NCI-H524 treated with DMSO at 0.1 percent for 48 hours (cell line): Measurements from ENCODE around the gene RAP1GAP.

Experiments
- DNase-seq: peaks from one replicate; lab custom pipeline; 2025; lab: John Stamatoyannopoulos, UW

The RAP1GAP gene

GRCh38 chr1:21610027-21610426, 59.1 kb downstream of the RAP1GAP start:
- DNase-seq, result no peak

DNA sequence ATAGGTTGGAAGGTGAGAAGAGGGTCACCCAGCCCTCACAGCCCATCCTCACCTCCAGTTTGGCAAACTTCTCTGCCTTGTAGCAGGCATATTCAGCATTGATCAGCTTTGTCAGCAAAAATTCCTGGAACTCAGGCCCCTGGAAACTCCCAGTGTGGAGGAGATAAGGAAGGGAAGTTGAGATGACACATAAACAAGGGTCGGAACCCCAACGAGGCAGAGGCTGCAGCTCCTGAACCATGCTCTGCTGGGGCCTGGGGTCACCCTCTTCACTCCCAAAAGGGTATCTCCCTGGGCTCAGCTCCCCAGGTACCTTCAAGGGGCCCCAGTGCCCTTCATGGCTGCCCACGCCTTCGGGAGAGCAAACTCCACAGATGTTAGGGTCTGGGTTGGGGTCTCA, 60.4 kb downstream of the RAP1GAP start:
- DNase-seq, result no peak

- DNase-seq, result no peak
Observed at GRCh38 chr1:21607549-21608529, 61.3 kb downstream of the RAP1GAP start.

DNA sequence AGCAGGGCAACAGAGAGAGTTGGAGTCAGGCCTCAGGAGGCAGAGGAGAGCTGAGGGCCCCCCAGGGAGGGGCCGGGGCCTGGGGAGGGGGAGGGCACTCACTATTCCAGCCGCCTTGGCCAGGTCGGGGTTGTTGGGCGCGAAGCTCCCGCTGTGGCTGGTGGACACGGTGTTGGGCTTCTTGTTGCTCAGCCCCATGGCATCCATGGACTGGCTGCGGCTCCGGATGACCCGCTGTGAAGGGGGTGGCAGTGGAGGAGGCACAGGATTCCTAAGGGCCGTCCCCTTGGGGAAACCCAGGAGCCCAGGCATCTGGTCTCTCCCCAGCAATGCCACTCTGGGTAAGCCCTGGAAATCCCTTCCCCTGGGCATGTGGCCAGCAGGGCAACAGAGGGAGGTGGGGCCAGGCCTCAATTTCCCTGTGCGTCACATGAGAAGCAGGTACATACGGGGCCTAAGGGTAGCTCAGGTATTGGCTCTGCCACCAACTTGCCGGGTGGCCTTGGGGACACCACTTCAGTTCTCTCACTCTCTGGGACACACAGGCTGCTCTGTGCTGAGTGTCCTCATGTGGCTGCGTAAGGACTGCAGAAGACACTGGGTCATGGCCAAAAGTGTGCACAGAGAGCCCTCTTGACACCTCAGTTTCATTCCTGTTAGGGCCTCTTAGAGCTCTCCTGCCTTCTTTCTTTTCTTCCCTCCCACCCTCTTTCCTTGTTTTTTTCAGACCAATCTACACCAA, 63.0 kb downstream of the RAP1GAP start:
- DNase-seq, result no peak

- DNase-seq, result no peak
Observed at GRCh38 chr1:21605012-21605715, 64.0 kb downstream of the RAP1GAP start.

DNA sequence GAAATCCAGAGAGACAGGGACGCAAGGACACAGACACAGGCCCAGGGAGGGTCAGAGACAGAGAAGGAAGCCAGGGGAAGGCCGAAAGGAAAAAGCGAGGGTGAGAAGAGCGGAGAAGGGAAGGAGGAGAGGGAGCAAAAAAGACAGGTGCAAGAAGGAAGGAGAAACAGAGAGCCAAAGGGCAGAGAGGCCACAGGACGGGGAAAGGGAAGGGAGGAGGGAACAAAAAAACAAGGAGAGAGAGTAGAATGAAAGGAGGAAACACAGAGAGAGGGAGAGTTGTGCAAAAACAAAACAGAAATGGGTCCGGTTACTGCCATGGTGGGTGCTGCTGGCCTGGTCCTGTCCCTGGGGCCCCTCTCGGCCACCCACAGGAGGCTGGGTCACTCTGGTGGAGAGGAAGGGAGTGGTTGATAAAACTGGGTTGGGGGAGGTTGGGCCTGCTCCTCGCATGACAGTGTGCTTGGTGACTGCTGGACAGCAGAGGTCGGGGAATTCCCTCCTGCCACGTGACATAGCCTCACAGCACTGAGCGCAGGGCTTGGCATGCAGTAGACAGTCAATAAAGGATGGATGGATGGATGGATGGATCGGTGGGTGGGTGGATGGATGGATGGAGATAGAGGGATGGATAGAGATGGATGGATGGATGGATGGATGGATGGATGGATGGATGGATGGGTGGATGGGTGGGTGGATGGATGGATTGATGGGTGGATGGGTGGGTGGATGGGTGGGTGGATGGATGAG, 64.8 kb downstream of the RAP1GAP start:
- no peak for DNase-seq

- no peak for DNase-seq
Observed at GRCh38 chr1:21603177-21604138, 65.7 kb downstream of the RAP1GAP start.

DNA sequence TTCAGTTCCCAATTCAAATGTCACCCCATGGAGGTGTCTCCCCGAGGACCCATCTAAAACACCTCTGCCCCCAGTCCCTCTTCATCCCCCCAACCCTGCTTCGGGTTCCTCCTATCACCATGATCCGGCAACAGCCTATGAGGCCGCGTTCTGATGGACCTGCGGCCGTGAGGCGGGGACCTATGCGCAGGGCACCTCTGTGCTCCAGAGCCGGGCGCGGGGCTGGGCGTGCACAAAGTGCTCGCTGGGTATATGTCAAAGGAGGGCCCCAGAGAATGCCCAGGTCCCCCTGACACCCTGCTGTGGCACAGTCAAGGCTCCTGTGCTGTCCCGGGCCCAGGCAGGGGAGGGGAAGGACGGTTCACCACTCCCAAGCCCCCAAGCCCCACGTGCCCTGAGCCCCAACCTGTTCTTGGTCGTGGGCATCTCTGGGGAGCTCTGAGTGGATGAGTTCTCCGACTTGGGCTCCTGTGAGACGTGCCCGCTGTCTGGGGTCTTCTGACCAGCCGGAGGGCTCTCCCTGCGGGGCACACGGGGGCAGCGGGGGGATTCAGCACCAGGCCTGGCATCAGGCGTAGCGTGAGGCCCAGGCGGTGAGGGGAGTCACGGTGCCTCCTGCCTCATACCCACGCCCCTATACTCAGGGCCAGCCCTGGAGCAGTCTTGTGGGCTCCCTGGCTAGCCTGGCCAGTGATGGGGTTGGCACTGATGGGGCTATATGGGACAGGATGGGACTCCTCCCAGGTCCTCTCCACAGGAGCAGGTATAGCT, 67.7 kb downstream of the RAP1GAP start:
- DNase-seq, result no peak

GRCh38 chr1:21599402-21599801, 69.8 kb downstream of the RAP1GAP start:
- no peak for DNase-seq

DNA sequence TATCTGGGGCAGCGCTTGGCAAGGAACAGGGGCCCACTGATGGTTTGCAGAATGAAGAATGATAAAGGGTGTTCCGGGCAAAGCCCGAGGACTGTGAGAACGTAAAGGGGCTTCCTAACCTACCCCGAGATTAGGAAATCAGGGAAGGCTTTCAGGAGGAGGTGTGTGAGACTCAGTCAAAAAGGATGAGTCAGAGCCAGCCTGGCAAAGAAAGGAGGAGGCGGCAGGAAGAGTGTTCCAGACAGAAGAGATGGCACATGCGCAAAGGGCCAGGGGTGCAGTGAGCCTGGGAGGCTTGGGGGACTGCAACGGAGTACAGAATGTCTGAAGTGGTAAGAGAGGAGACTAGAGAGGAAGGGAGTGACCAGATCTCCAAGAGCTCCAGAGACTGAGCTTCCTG, 70.3 kb downstream of the RAP1GAP start:
- DNase-seq, result no peak

GRCh38 chr1:21598417-21598816, 70.7 kb downstream of the RAP1GAP start:
- no peak for DNase-seq

- no peak for DNase-seq
Observed at GRCh38 chr1:21597753-21598152, 71.4 kb downstream of the RAP1GAP start.

- DNase-seq, result no peak
Observed at GRCh38 chr1:21596628-21597027, 72.5 kb downstream of the RAP1GAP start.

GRCh38 chr1:21596174-21596573, 73.0 kb downstream of the RAP1GAP start:
- no peak for DNase-seq

- no peak for DNase-seq
Observed at GRCh38 chr1:21594935-21595897, 73.9 kb downstream of the RAP1GAP start.

GRCh38 chr1:21594501-21594900, 74.7 kb downstream of the RAP1GAP start:
- no peak for DNase-seq

- DNase-seq, result no peak
Observed at GRCh38 chr1:21593231-21593630, 75.9 kb downstream of the RAP1GAP start.

- DNase-seq, result no peak
Observed at GRCh38 chr1:21592086-21592865, 76.9 kb downstream of the RAP1GAP start.
